A673 (cell line): ENCODE data around the gene CABLES2. TPM values are rescaled to one million over a fixed set of nuclear protein-coding genes. Genes with fewer than 3 reads are reported as not detected.

Experiments used
- BruUV-seq: library from RNA; stranded (reverse); fragments of 400-500 nt; replicated peaks from 2 replicates; lab custom pipeline; 2021; lab: Mats Ljungman, UMichigan
- CTCF ChIA-PET: fragments of 300-600 bp; sonication (Branson Sonifier 250); formaldehyde crosslinking; loops from one replicate; lab custom pipeline; 2022; ENCODE audit warnings: antibody characterized with exemption; lab: Charles Lee
- POLR2A ChIA-PET: fragments of 300-600 bp; sonication (Branson Sonifier 250); formaldehyde crosslinking; loops from one replicate; lab custom pipeline; 2022; ENCODE audit warnings: antibody characterized with exemption; ENCODE audit not compliant: low non-redundant PET; lab: Charles Lee
- DNase-seq: peaks from one replicate; pipeline ENCODE4 v3.0.0-alpha.2; 2015; ENCODE audit warnings: low spot score
- H3K27ac ChIP-seq: fragments of 200-600 bp; sonication (generic); 2 replicates; pipeline ENCODE4 v1.5.1; 2016; ENCODE audit warnings: mixed run types, low read depth, mild to moderate bottlenecking, mixed read lengths, antibody characterized with exemption, low read length; ENCODE audit not compliant: poor library complexity, severe bottlenecking
- H3K27me3 ChIP-seq: fragments of 200-600 bp; sonication (generic); replicated peaks from 2 replicates; pipeline ENCODE4 v1.6.1; 2017; ENCODE audit warnings: mixed run types, low read depth, mild to moderate bottlenecking, mixed read lengths, antibody characterized with exemption, low read length; ENCODE audit not compliant: insufficient read depth, poor library complexity
- H3K36me3 ChIP-seq: fragments of 200-600 bp; sonication (generic); 2 replicates; pipeline ENCODE4 v1.6.1; 2016; ENCODE audit warnings: mixed run types, mild to moderate bottlenecking, mixed read lengths, antibody characterized with exemption, low read length; ENCODE audit not compliant: insufficient read depth, poor library complexity, severe bottlenecking
- H3K4me1 ChIP-seq: fragments of 200-600 bp; sonication (generic); 2 replicates; pipeline ENCODE4 v1.6.1; 2017; ENCODE audit warnings: mixed run types, mild to moderate bottlenecking, mixed read lengths, antibody characterized with exemption, low read length; ENCODE audit not compliant: insufficient read depth, poor library complexity, severe bottlenecking
- H3K4me3 ChIP-seq: fragments of 200-600 bp; sonication (generic); 2 replicates; pipeline ENCODE4 v1.5.1; 2016; ENCODE audit warnings: low read depth, mixed run types, mild to moderate bottlenecking, mixed read lengths, low read length; ENCODE audit not compliant: poor library complexity, severe bottlenecking
- H3K9me3 ChIP-seq: fragments of 200-600 bp; sonication (generic); 2 replicates; pipeline ENCODE4 v1.6.1; 2016; ENCODE audit warnings: mixed run types, low read depth, mild to moderate bottlenecking, mixed read lengths, antibody characterized with exemption, low read length; ENCODE audit not compliant: poor library complexity, severe bottlenecking
- CTCF ChIP-seq: fragments of 300-800, 200-600 bp; sonication (generic); conservative IDR thresholded peaks from 2 replicates; pipeline ENCODE4 v1.5.1; 2017; ENCODE audit warnings: low read depth, mild to moderate bottlenecking, antibody characterized with exemption, low read length, moderate library complexity, mixed read lengths
- EZH2 ChIP-seq: fragments of 200-600 bp; sonication (generic); IDR thresholded peaks from 2 replicates; pipeline ENCODE4 v1.6.1; 2017; ENCODE audit warnings: borderline replicate concordance, low read depth, mild to moderate bottlenecking, mixed read lengths, antibody characterized with exemption, low read length; ENCODE audit not compliant: poor library complexity, severe bottlenecking
- intact Hi-C: fragments of 100-400 bp; cut with micrococcal nuclease; formaldehyde crosslinking; loops from one replicate; pipeline ENCODE4 v1.10.0; 2022; ENCODE audit not compliant: unreplicated experiment
- total RNA-seq: library from RNA; stranded (reverse); gene quantifications from 2 replicates; pipeline ENCODE4 v1.2.3, GENCODE V29; 2021

Gene CABLES2
- total RNA-seq, 1 experiment from 2014 or later: 11.8 TPM

GRCh38 chr20:62416651-62417637 is 9.9 kb upstream of the CABLES2 start:
- ChIA-PET CTCF (interaction anchor here (0.8 kb wide), 1 partner anchor 7 kb away, joined by 3 read pairs; no protein-coding TSS in a partner anchor), POLR2A (no interaction called here)
- no TSS peak for BruUV-seq

GRCh38 chr20:62415354-62416111 is 8.4 kb upstream of the CABLES2 start:
- BruUV-seq: no TSS peak
- CTCF ChIA-PET: no interaction called here
- no peak for DNase-seq
- Histone ChIP-seq H3K27ac (no peak overlapping the region), H3K9me3 (no peaks in the 10 kb centered on the region), H3K4me1 (no peaks in the 10 kb centered on the region), H3K36me3 (no peaks in the 10 kb centered on the region), H3K27me3 (no peaks in the 10 kb centered on the region), H3K4me3 (no peak overlapping the region)
- intact Hi-C loops: no loop called here
- POLR2A ChIA-PET: no interaction called here
- TF ChIP-seq EZH2 (no peak), CTCF (no peak)

More at GRCh38 chr20:62416651-62417637, 9.9 kb upstream of the CABLES2 start:
- DNase-seq: no peak
- H3K27ac ChIP-seq: no peak overlapping the region
- H3K27me3 ChIP-seq: no peaks in the 10 kb centered on the region
- TF ChIP-seq CTCF (no peak), EZH2 (no peak)
- no peaks in the 10 kb centered on the region for H3K4me1 ChIP-seq
- H3K36me3 ChIP-seq: no peaks in the 10 kb centered on the region
- H3K9me3 ChIP-seq: no peaks in the 10 kb centered on the region
- intact Hi-C loops: no loop called here
- H3K4me3 ChIP-seq: no peak overlapping the region

- Histone ChIP-seq H3K27me3 (no peaks in the 10 kb centered on the region), H3K9me3 (no peaks in the 10 kb centered on the region), H3K4me1 (peaks cover 4% of the 10 kb centered on the region), H3K4me3 (no peak overlapping the region), H3K27ac (no peak overlapping the region), H3K36me3 (no peaks in the 10 kb centered on the region)
- CTCF ChIA-PET: interaction anchor here (0.6 kb wide), 1 partner anchor 74 kb away, joined by 8 read pairs; no protein-coding TSS in a partner anchor
- TF ChIP-seq EZH2: no peak
- TF ChIP-seq CTCF: no peak
- POLR2A ChIA-PET: no interaction called here
- intact Hi-C loops: loop anchor here (5.0 kb wide), 1 partner anchor 378 kb away; no protein-coding TSS in a partner anchor
- BruUV-seq: no TSS peak
- no peak for DNase-seq
Measured at GRCh38 chr20:62413896-62414481, 6.9 kb upstream of the CABLES2 start.
